Astrocyte of the spinal cord (primary cell): ENCODE measurements around the gene BAZ2B.

Source experiments
- DNase-seq: peaks from one replicate; pipeline ENCODE4 v3.0.0; 2011; ENCODE audit warnings: low read depth, low spot score
- H3K4me3 ChIP-seq: 2 replicates; pipeline ENCODE4 v1.5.1; 2011; ENCODE audit warnings: low read depth, mild to moderate bottlenecking, low read length, moderate library complexity
- in situ Hi-C: cut with HindIII; loops from 2 replicates; pipeline ENCODE4 v1.10.0; 2017; ENCODE audit warnings: low sequenced_read_pairs
- TF ChIP-seq, protein P1 (sequence below): IDR thresholded peaks from 2 replicates; pipeline ENCODE4 v1.5.1; 2012; ENCODE audit warnings: low read depth, mild to moderate bottlenecking, low read length, inconsistent platforms

Gene BAZ2B

GRCh38 chr2:159441182-159441581 lies 175.2 kb downstream of the BAZ2B start:
- TF ChIP-seq, protein P1, sequence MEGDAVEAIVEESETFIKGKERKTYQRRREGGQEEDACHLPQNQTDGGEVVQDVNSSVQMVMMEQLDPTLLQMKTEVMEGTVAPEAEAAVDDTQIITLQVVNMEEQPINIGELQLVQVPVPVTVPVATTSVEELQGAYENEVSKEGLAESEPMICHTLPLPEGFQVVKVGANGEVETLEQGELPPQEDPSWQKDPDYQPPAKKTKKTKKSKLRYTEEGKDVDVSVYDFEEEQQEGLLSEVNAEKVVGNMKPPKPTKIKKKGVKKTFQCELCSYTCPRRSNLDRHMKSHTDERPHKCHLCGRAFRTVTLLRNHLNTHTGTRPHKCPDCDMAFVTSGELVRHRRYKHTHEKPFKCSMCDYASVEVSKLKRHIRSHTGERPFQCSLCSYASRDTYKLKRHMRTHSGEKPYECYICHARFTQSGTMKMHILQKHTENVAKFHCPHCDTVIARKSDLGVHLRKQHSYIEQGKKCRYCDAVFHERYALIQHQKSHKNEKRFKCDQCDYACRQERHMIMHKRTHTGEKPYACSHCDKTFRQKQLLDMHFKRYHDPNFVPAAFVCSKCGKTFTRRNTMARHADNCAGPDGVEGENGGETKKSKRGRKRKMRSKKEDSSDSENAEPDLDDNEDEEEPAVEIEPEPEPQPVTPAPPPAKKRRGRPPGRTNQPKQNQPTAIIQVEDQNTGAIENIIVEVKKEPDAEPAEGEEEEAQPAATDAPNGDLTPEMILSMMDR = no peak
- no peak overlapping the region for H3K4me3 ChIP-seq
- no peak for DNase-seq
- in situ Hi-C loops = no loop called here

- TF ChIP-seq, protein P1 = no peak
- no peak overlapping the region for H3K4me3 ChIP-seq
- no peak for DNase-seq
- in situ Hi-C loops = no loop called here
Observed at GRCh38 chr2:159439421-159439820, 176.9 kb downstream of the BAZ2B start.

DNA sequence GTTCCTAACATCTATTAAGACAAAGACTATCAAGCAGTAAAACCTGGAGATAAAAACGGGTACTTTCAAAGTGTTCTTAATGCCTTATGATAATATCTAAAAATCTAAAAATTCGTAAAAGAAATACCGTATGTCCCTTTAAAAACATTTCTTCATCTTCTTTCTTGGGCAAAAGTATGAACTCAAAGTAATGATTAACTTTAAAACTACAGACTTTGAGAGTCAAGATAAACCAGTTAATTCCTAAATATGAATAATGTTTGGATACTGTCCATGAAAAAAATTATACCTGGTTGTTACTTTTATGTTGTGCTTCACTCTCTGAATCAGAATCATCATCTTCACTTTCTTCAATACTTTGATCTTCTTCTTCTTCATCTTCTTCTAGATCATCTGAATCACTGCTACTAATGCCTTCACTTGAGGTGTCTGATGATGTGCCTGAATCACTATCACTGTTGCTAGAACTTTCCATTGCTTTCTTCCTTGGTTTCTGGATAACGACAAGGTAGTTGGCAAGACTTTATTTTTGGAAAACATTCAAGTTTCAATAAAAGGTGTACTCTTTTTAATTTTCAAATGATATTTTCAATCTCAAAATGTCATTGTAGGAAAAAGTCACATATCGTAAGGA lies 177.5 kb downstream of the BAZ2B start:
- in situ Hi-C loops = no loop called here
- TF ChIP-seq, protein P1 = no peak
- H3K4me3 ChIP-seq = no peak overlapping the region
- DNase-seq = no peak

DNA sequence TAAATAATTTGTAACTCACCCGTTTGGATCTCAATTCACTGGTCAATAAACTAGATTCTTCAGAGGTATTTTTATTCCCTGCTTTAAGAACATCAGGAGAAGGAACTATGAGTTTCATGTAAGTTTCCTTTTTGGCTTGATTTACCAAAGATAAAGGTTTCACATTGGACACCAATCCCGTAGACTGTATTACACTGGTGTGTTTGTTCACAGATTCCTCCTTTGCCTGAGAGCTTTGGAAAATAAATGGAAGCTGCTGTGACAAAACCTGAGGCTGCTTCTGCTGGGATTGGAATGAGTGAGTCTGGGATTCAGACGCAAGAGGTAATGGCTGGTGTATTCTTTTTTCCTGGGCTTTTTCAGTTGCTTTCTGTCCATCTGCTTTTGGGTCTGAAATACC lies 178.1 kb downstream of the BAZ2B start:
- DNase-seq = no peak
- no peak overlapping the region for H3K4me3 ChIP-seq
- in situ Hi-C loops = no loop called here
- TF ChIP-seq, protein P1 = no peak

DNA sequence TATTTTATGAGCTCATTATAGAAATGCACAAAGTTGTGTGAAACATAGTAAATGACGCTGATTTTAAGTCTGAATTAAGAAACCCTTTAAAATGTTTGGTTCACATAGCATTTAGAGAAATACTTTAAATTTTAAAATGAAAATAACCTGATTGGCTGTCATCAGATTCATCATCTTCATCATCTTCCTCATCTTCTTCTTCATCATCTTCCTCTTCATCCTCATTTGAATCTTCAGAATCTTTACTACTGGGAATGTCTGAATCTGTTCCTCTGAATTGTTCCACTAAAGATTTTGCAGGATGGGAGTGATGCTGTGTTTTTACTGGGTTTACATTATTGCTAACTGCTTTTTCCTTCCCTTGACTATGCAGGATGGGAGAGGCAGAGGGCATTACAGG lies 183.7 kb downstream of the BAZ2B start:
- in situ Hi-C loops = no loop called here
- DNase-seq = no peak
- H3K4me3 ChIP-seq = no peak overlapping the region
- TF ChIP-seq, protein P1 = no peak

DNA sequence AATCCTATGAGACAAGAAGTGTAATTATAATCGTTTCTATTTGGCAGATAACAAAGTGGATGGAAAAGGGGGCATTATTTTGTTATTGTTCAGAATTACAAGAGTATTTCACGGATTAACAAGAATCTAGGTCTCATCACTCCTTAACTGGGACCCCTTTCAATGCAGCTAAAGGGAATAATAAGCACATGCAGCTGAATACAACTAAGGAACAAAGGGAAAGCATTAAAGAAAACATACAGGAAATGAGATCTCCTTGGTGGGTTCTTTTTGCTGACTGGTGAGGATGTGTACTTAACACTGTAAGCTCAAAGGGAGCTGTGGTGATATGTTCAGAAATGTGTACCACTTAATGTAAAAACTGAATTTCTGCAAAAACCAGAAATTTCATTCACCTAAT lies 189.3 kb downstream of the BAZ2B start:
- no peak overlapping the region for H3K4me3 ChIP-seq
- TF ChIP-seq, protein P1 = no peak
- in situ Hi-C loops = no loop called here
- no peak for DNase-seq
